Measurements from ENCODE around the gene HPDL.
A peak's percentile ranks its signal among the peaks of the same experiment; 100 is the strongest.

Gene HPDL

DNA sequence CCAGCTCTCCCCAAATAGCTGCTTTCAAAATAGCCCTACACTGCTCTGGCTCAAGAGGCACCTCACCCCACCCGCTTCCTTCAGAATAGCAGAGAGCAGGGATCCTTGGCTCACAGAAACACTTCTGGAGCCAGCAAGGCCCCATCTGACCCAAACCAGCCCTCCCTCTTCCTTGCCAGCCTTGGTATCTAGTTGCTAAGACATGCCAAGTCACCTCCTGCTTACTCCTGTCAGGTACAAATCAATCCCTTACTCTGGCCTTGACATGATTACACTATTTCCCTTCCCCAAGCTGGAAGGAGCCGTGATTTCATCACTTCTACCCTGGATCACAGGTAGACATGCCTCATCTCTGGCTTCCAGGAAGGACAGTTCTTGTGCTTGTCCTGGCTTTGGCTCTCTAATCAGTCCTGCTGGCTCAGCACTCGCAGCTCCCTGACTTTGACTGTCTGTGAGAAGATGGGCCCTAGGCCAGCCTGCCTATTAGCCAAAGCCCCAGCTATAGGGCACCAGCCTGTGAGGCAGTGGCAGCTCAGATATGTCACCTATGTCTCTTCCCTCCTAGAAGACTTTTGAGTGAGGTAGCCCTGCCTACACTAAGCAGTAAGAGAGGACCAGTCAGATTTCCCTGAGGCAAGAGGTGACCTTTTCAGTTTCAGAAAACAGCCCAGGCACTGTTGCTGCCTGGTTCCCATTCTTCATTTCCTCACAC is 22.4 kb downstream of the HPDL start:
- DNase-seq = peak in 2 of 56 donors; percentile 19 to 26

DNA sequence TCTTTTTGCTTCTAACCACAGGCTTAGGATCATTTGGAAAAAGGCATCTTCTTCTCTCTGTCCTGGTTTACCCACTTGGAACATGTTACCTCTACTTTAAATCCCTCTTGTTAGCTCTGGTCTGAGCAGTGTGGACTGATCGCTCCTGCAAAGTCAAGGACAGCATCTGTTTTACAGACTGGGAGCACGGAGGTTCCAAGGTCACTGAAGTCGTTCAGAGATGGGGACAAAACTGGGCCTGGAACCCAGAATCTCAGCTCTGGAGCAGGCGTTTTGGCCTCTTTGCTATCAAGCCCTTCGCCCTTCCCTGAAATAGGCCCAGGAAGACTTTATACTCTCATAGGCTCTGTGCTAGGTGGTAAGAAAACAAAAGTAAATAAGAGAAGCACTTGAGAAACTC is 24.8 kb downstream of the HPDL start:
- no peak for DNase-seq

- DNase-seq = peak in 5 of 56 donors; percentile 4 to 37 (median 16)
Measured at GRCh38 chr1:45353685-45354084, 27.0 kb downstream of the HPDL start.

DNA sequence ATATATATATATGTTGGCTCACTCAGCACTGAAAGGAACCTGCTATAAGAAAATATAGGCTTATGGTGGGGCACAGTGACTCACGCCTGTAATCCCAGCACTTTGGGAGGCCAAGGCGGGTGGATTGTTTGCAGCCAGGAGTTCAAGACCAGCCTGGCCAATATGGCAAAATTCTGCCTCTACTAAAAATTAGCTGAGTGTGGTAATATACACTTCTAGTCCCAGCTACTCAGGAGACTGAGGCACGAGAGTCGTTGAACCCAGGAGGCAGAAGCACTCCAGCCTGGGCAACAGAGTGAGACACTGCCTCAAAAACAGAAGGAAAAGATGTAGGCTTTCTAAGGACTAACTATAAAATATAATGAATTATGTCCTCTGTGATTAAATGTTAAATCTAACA is 28.1 kb downstream of the HPDL start:
- no peak for DNase-seq

DNA sequence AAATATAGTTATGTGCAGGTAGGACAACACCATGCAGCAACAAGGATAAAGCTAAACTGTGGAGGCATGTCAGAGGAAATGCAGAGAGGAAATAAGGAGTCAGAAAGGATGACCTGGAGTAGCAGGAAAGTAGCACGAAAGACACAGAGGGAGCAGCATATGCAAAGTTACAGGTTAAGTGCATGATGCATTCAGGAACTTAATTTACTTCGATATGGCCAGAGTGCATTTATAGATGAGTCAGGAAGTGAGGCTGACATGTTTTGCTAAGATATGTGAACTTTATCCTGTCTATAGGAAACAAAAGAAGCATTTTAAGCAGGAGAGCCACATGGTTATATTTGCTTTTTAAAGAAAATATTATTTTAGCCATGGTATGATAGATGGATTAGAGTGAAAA is 29.0 kb downstream of the HPDL start:
- DNase-seq = no peak

DNA sequence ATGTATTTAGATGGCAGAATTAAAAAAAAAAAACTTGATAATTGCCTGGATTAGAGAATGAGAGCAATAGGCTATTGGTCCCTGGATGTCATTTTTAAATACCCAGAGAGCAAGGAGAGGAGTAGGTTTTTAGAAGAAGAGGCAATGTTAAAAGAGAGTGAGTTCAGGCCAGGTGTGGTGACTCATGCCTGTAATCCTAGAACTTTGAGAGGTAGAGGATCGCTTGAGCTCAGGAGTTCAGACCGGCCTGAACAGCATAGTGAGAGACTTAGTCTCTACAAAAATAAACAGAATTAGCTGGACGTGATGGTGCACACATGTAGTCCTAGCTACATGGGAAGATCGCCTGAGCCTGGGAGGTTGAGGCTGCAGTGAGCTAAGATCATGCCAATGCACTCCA is 29.5 kb downstream of the HPDL start:
- DNase-seq = no peak

DNA sequence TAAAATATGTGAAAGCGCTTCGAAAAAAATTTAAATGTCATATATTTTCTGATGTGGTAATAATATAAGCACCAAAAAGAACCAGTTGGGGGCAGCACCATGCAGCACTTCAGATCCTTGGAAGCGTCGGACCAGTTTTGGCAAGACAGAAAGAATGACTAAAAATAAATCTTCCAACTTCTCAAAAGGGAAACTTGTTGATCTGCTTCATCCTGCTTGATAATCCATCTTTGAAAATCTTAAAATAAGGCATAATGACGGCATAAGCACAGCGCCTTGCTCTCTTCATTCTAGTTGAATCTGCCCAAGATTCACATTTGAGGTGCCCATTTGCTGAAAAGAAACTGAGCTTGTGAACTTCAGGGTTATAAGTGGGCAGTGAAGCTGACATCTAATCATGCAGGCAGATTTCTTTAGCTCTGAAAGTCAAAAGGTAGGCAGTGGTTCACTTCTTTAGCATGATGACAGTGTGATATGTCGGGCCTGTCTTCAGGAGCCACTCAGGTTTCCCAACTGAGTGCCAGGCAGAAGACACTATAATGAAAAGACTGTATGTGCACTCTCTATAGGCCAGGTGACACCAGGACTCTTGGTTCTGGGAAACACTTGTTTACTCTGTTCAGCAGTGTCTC is 33.3 kb downstream of the HPDL start:
- peak in 46 of 56 donors; percentile 3 to 84 (median 32) for DNase-seq

DNA sequence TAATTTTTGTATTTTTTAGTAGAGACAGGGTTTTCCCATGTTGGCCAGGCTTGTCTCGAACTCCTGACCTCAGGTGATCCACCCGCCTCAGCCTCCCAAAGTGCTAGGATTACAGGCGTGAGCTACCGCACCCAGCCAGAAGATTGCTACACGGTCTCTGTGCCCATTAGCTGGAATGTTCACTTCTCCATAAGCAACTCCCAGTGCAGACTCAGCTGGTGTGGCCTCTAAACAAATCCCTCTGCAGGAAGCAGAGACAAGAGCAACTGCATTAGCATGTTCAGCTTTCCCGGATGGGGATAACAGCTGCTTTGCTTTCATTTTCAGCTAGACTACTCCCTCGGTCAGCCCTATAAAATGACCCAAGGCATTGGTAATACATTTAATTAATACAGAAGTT is 34.3 kb downstream of the HPDL start:
- DNase-seq = peak in 14 of 56 donors; percentile 1 to 32 (median 12)

DNA sequence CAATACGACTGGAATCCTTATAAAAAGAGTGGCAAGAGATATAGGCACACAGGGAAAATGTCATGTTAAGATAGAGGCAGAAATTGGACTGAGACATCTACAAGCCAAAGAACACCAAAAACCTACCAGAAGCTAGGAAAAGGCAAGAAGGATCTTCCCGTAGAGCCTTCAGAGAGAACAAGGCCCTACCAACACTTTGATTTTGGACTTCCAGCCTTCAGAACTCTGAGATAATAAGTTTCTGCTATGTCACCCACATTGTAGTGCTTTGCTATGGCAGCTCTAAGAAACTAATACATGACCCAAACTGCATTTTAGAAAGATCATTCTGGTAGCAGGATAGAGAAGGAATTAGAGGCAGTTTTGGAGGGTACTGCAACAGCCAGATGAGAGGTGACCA is 37.6 kb downstream of the HPDL start:
- DNase-seq = no peak

DNA sequence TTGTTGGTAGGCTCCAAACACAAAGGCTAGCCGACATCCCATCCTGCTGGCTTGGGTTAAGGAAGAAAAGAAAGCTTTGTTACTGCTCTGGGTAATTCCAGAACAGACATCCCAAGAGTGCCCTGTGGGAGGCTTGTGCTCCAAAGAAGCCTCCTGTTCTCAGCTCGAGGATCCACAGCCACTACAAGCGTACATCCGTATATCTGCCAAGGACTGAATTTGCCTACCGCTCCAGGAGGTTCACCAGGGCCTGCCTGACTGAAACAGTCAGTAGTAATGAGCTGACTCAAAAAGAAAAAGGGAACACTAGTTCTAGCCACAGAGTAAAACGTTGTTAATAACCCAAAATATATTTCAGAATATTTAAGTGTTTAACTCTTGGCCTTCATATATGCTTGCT is 38.4 kb downstream of the HPDL start:
- DNase-seq = peak in 20 of 56 donors; percentile 7 to 42 (median 23)

DNA sequence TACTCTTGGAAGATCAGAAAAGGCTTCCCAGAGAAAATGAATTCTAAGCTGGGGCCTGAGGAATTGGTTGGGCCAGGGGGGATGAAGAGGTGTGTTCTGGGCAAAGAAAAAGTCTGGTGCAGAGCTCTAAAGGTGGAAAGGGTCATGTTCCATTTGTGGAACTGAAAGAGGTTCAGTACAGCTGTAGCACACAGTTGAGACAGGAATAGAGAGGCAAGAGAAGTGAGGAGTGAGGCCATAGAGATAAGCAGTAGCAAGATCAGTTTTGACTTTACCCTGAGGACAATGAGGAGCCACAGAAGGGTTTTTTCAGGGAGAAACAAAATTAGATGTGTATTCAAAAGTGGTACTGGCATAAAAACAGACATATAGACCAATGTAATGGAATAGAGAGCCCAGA is 43.9 kb downstream of the HPDL start:
- no peak for DNase-seq

GRCh38 chr1:45373573-45373972 is 46.9 kb downstream of the HPDL start:
- no peak for DNase-seq

GRCh38 chr1:45375104-45376090 is 48.7 kb downstream of the HPDL start:
- DNase-seq = no peak

DNA sequence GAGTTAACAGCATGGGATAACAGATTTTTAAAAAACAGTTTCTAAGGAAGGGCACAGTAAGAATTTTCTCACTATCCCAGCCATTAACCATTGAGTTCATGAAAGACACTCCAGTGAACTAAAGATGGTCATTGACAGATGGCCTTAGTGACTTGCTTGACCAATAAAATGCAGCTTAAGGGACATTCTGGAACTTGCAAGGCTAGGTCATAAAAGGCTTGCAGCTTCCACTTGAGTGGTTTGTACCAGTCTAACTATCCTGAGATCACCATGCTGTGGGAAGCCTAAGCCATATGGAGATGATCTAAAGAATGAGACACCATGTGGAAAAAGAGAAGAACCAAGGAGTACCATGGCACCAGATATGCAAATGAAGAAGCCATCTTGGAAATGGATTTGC is 51.5 kb downstream of the HPDL start:
- DNase-seq = no peak
